Stimulated activated CD4-positive, alpha-beta T cell treated with anti-CD3 and anti-CD28 coated beads, Interleukin-12 subunit alpha, Interleukin-12 subunit beta, amount 100 ng/mL, for 4 hours (primary cell): ENCODE data around the gene FAM163B.
"Not testable (repeated sequence)": the region's sequence is repeated elsewhere in the genome, so short reads cannot be mapped to it uniquely, and the experiment has no call there.

Experiments
- DNase-seq: peaks from one replicate; pipeline ENCODE4 v3.0.0-alpha.2; 2020

FAM163B gene

DNA sequence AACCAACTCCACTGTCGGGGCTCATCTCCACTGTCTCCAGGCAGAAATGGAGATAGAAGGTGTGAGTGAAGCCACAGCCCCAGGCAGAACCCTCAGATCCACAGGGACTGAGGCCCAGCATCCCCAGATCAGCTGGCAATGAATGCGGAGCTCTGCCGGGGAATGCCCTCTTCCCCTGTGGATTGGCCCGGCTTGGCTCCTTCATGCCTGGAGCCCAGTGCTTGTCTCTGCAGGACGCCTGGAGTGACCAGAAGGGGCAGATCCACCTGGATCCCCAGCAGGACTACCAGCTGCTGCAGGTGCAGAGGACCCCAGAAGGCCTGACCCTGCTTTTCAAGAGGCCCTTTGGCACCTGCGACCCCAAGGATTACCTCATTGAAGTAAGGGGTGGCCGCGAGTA lies 30.4 kb upstream of the FAM163B start:
- no peak for DNase-seq

DNA sequence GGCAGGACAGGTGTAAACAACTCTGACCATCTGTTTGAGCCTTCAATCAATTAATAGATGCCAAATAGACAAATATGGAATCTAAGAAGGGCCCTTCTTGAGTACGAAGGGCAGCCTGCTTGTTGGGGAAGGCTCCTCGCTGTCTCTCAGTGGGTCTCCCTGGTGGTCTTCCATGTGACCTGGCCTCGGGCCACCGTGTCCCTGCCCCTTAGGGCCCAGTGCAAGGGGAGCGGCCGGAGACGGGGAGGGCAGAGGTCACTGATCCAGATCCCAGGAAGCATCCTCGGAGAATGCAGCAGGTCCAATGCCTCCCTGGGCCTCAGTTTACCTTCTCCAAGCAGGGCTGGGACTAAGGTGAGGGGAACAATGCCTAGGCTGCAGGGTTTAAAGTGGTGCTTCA lies 29.5 kb upstream of the FAM163B start:
- no peak for DNase-seq

DNA sequence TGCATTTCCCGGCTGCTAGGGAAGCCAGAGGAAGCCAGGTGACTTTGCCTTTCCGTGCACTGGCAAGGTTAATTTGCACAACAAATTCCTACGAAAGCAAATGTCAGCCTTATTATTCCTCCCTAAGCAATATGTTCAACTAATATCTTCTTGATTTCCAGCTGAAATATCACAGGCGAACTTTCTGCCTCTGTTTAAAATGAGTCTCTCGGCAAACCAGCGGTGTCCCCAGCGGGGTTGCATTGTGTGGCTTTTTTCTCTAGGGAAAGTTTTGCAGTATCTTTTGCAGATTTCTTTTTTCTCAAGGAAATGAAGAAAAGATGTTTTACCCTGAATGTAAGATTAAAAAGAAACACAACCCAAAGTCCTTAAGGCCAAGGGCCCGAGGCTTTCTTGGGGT lies 28.9 kb upstream of the FAM163B start:
- DNase-seq, result no peak

DNA sequence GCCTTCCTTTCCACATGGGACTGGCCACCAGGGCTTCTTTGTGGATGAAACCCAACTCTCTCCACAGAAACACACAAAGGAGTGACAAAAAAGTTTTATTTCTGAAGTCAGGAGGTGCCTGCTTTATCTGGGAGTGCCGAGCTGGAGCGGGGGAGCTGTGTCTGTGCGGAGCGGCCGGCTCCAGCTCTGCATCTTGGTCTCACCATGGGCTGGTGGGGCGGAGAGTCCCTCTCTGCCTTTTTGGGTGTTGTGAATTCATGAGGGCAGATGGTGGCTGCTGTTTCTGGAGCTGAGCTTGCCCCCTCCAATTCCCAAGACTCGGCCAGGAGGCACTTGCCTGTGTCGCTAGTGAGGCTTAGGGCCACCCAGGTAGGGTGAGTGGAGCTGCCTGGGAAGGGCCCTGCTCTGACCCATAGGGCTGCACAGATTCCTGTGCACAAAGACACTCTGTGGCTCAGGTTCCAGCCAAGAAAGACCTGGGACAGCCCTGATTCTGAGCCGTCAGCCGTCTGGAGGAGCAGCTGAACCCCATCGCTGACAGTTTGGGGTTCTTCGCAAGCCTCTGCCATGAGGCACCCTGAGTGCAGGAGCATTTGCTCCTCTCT lies 28.4 kb upstream of the FAM163B start:
- no peak for DNase-seq

DNA sequence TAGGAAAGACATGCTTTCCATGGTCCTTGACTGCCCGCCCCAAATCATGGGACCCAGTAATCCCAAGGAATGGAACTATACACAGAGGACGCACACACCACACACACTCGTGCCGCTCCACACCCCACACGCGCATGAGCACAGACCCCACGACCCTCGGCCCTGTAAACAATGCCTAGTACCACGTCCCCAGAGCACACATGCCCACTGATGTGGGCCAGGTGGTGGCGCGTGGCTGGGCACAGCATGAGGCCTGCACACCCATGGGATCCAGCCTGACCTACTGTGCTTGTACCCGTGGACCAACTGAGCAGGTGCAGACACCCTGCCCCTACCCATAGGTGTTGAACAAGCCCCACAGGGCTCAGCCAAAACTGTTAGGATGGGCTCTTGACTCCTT lies 27.7 kb upstream of the FAM163B start:
- no peak for DNase-seq

DNA sequence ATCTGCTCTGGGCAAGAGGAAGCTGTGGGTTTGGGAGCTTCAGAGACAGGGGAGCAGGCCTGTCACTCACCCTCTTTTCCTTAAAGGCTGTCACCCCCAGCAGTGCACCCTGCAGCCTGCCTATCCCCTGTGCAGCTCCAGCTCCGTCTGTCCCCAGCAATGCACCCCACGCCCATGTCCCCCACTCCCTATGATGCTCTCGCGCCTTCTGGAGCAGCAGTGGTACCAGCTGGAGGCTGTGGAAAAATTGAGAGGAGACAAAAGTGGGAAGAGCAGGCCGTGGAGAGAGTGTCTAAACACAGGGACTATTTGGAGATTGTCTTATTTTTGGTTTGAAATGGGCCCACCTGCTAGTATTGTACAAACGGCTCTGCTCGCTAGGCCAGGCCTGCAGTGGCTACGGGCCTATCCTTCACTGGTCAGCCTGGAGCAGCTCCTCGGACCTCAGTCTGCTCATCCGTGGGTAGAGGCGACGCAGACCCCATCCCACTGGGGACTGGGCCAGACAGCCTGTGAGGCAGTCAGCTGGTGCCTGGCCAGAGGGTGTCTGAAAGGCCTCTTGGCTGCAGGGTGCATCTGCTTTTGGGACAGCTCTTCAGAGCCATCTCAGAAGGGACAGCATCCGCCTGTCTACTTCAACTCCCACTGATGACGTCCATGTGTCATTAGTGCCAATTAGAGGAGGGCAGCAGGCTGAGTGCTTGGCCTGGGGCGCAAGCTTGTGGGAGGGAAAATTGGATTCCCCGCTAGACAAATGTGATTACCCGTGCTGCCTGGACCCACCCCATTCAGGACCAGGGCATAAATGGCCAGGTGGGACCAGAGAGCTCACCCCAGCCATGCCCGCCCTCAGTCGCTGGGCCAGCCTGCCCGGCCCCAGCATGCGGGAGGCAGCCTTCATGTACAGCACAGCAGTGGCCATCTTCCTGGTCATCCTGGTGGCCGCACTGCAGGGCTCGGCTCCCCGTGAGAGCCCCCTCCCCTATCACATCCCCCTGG lies 26.6 kb upstream of the FAM163B start, which contains the start of gene DBH:
TSS of gene DBH (plus strand) at position 831 of the 999 bp plus-strand sequence. CDS start at position 840, 9 bp downstream.
- DNase-seq, result no peak

DNA sequence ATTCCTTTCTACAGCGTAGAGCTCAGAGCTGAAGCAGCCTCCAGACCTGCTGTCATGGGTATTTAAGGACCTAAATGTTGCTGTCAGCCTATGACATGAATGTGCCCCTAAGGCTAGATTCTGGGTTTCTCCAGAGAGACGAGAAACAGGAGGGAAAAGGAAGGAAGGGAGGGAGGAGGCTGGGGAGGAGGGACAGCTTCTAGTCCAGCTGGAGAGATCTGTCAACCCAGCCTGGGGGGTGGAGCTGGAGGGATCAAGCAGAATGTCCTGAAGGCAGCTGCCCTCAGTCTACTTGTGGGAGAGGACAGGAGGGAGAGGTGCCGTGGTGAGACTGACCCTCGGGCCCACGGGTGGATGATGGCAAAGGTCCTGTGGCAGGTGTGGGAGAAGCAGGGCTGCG lies 25.9 kb upstream of the FAM163B start:
- no peak for DNase-seq

DNA sequence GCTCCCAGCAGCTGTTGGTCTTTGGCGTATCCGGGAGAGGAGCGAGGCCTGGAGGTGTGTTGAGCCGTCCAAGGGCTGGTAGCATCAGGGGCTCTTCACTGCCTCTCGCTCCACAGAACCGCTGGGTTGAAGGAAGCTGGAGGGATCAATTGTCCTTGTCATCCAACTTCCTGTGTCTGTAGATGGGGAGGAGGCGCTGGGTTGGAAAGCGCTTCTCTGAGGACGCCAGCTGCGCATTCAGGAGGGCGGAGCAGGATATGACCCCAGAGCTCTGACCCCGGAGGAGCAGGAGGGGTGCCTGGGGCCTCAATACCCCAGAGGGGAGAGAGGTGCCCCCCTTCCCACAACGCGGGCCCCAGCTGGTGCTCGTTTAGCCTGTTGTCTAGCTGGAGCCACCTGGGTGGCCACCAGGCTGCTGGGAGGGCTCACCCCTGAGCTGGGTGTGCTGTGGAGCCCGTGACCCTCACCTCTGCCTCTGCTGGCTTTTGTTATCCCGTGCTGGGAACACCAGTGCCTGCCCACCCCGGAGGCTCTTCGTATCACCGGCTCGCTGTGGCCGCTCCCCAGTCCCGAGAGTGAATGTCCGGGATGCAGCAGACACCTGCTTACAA lies 25.0 kb upstream of the FAM163B start:
- no peak for DNase-seq

DNA sequence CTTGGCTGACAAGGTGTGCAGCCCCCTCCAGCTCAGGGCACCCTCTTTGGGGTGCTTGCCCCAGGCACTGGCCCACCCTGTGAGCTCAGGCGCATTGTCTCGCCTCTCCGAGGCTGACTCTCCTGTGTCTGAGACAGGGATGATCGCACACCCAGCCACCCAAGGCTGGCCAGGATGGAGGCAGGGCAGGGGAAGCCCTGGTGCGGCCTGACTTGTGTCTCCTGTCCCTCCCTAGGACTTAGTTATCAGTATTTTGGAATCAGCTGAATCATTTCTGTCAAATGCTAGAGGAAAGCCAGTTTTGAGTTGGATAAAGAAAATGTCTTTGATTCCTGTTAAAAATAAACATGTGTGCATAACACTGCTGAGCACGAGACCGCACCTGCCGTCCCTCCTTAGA lies 24.5 kb upstream of the FAM163B start:
- no peak for DNase-seq

DNA sequence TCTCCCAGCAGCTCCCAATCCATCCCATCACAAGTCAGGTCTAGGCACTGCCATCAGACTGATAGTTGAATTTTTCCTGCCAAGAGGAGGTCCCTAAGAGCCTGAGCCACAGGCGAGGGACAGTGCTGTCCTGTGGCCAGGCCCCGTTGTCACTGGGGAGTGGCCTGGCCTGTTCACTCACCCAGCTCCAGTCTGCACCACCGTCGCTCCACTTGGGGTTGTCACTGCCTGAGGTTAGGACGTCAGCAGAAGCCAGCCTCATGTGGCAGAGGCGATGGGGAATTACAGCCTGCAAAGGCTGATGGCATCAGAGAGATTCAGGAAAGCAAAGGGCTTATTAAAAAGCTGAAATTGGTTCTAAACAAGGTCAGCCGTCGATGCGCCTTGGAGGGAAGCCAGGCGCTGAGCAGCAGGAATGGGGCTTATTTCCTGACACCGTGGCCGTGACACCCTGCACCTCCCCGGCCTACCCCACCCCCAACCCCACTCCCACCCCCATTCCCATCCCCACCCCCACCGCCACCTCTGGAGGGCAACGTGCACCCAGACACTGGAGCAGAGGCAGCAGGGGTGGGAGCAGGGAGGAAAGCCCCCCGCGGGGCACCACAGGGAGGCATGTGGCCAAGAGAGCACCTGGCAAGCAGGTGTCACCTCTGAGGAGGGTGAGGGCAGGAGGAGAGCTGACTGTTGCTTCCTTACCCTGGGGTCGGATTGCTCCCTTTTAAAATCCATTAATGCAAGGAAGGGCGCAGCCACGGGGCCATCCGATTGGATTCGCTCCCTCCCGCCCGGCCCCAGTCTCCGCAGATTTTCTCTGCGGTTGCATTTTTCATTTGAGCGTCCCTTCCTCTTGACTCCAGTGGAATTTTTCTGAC lies 23.9 kb upstream of the FAM163B start:
- no peak for DNase-seq

DNA sequence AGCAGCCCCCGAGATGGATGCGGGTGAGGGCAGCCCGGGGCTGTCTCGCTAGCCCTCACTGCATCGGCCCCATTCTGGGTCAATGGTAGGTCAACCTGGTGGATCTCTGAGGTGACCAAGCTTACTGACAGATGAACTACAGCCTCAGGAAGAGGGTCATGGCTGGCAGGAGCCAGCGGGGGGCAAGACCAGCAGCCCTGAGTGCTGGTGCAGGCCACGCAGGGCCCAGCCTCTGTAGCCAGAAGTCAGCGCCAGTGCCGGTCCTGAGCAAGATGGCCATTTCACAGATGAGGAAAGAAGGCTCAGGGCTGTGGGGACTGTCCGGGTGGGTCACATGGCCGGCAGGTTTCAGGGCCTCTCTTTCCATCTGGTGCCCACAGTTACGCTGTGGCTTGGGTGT lies 21.9 kb upstream of the FAM163B start:
- DNase-seq, result no peak

DNA sequence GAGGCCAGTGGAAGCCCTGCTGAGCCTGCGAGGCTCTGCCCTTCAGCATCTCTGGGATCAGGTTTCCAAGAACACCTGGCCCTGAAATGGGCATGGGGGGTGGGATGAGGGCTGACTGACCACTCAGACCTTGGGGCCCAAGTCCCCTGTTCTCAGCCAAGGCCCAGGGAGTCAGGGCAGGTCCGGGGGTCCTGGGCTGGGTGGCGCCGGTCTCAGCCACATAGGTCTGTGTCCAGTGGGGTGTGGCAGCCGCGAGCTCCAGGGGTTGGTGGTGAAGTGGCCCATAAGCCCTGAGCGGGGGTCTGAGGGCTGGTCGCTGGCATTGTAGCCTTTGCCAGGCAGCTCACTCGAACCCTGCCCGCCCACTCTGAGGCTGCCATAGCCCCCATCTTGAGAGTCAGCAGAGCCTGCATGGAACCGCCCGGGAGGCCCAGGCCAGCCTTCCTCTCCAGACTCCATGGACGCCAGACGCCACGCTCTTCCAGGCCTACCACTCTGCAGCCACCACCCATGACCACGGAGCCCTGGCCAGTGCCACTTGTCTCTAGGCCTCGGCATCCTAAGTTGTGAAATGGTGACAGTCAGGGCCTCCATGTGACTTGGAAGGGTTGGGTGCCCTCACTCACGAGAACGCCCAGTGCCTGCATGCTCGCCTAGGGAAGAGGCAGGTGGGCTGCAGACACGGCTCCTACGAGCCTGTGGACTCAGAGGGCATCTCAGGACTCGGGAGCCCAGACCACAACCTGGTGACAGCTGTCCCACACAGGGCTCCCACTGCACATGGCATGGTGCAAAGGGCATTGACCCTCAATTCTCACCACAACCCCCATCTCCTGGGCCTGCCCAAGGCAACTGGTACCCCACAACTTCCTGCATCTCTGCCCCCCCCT lies 20.3 kb upstream of the FAM163B start:
- DNase-seq, result no peak

DNA sequence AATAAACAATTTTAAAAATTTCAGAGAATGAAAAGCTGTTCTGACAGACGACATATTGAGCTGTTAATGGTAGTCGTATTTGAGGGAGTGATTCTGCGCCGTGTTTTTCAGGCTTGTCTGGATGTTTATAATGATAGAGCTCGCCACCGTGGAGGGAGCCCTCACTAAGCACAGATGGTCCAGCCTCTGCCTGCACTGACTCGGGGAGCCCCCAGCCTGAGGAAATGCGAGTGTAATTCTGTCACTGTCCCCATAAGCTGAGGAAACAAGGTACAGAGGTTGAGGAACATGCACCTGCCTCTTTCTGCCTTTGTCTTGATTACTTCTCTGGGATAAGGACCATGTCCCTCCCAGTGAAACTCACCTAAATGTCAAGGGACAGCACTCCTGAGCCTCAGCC lies 19.6 kb upstream of the FAM163B start:
- DNase-seq, result no peak

DNA sequence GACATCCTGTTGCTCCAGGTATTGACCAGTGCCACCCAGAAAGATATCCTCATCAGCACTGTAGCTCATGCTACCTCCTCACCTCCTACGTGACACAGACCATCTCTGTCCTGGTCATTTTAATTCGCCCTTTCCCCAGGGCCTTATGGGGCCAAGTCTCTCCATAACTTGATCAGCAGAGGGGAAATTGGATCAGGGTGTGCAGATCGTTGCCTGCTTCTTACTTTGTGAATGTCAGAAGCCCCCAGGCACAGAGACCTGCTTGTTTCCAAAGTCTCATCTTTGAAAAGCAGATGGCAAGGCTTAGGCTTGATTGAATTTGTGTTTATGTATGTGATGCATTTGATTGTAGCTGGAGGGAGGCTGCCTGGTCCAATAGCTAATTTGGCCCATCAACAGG lies 18.2 kb upstream of the FAM163B start:
- no peak for DNase-seq

DNA sequence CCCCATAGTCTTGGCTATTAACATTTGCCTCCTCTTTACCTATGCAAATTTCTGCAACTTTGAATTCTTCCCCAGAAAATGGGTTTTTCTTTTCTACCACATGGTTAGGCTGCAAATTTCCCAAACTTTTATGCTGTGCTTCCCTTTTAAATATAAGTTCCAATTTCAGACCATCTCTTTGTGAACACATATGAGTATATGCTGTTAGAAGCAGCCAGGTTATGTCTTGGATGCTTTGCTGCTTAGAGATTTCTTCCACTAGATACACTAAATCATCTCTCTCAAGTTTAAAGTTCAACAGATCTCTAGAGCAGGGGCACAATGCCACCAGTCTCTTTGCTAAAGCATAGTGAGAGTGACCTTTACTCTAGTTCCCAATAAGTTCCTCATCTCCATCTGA lies 16.8 kb upstream of the FAM163B start:
- not testable (repeated sequence) for DNase-seq

DNA sequence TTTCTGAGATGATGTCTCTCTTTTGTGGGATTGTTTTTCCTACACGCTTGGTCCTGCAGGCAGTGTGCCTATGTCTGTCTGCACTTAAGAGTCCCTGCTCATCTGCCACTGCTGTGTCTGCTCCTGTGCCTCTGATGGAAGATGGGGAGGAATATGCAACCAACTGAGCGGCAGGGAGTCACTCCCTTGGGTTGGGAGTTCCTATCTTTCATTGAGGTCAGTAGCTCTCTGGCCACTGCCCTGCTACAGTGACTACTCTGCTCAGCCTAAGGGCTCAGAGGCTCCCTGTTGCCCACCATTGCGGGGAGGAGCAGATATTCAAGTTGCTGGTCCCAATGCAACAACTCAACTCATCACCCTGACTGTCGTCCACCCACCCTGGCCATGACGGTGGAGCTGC lies 13.4 kb upstream of the FAM163B start:
- DNase-seq, result no peak

DNA sequence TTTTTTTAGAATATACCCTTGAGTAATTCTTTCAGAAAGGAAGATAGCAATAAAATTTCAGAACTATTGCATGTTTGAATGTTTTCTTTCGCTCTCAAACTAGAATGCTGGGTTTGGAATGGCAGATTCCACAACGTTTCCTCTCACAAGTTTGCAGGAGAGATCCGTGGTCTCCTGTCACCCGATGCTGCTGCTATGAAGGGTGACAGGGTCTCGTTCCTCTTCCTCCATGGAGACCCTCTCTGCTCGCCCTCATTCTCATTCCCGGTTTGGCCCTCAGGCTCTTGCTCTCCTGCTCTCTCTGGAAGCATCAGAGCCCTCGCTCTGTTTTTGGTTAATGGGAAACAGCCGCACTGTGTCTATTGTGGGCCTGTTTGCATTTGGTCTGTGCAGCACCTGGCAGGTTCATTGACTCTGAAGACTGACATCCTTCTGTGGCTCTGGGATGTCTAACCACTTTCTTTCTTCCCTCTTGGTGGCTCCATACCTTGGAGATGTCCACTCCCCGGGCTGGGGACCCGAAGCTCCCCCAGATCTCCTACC lies 12.6 kb upstream of the FAM163B start:
- no peak for DNase-seq

DNA sequence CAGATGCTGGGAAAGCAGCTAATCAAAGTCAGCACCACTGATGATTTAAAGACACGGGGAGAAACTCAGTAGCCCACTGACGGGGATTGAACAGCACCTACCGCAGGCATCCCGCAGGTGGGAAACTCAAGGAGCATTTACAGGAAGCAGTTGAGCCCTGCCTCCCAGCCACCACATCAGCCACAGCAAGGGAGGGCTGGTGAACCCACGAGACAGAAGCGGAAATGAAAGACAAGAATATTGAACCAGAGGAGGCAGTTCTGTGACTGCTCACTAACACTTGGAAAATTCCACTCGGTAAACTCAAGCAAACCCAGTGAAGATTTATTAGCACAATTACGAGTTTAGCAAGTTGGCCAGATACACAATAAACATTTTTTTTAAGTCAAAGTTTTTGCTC lies 10.6 kb upstream of the FAM163B start:
- DNase-seq, result peak; percentile 33

DNA sequence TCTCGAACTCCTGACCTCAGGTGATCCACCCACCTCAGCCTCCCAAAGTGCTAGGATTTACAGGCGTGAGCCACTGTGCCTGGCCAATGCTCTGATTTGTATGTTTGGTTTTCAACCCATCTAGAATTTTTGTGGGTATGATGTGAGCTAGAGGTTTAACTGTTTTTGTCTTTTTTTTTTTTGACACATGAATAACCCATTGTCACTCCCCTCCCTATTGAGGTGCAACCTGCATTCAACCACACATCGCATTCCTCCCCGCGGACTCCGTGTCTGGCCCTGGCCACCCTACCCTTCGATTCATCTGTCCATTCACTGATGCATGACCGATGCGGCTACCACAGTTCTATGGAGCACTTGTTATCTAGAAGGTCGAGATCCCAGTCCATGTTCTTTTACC lies 9.5 kb upstream of the FAM163B start:
- DNase-seq, result no peak

DNA sequence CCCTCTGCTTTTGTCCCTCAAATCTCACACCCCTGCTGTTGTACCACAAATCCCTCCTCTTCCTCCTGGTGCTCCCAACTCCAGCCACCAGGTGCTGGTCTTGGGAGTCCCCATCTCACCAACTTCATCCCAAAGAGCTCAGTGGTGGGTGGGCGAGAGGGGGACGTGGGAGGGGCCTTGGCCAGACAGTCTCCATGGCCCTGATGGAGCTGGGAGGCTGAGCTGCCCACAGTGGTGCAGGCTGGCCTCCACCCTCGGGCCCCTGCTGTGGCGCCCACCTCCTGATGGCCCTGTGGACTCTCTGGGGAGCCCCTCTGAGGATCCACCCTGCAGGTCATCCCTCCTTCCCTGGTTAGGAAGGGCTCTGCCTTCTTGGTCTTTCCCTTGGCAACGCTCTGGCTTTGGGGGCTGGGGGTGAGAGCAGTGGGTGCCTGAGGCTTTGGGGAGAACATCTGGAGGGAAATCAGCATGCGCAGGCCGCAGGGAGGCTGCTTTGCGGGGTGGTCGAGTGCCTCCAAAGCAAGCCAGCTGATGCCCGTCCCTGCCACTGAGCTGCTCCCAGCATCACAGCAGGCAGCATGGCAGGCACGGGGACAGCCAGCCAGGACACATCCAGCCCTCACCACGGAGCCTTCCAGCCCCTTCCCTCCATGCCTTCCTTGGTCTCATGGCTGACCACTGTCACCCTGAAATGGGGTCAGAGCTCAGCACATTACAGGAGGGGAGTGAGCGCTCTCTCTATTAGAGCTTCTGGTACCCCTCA lies 7.6 kb upstream of the FAM163B start:
- DNase-seq, result no peak
